T-helper 2 cell treated with Interferon-gamma antibody and Interleukin-4, amounts not matched to agents 5 μg/mL and 100 μg/mL, for 36 hours (primary cell): ENCODE measurements around the gene FBXO11.
"Not testable (repeated sequence)": the region's sequence is repeated elsewhere in the genome, so short reads cannot be mapped to it uniquely, and the experiment has no call there.

Experiments used
- DNase-seq: peaks from one replicate; pipeline ENCODE4 v3.0.0; 2021; ENCODE audit warnings: low spot score
- H3K27ac Mint-ChIP-seq: one replicate; pipeline ENCODE4 v1.8.0; 2021; ENCODE audit warnings: mild to moderate bottlenecking, mixed read lengths
- H3K27me3 Mint-ChIP-seq: one replicate; pipeline ENCODE4 v1.8.0; 2021; ENCODE audit warnings: low read depth, mixed read lengths
- H3K36me3 Mint-ChIP-seq: one replicate; pipeline ENCODE4 v1.8.0; 2021; ENCODE audit warnings: low read depth, mixed read lengths
- H3K4me1 Mint-ChIP-seq: one replicate; pipeline ENCODE4 v1.8.0; 2021; ENCODE audit warnings: low read depth, mixed read lengths
- H3K4me3 Mint-ChIP-seq: one replicate; pipeline ENCODE4 v1.8.0; 2022; ENCODE audit warnings: mild to moderate bottlenecking, moderate library complexity, mixed read lengths
- H3K9me3 Mint-ChIP-seq: one replicate; pipeline ENCODE4 v1.8.0; 2021; ENCODE audit warnings: mixed read lengths

Gene FBXO11

DNA sequence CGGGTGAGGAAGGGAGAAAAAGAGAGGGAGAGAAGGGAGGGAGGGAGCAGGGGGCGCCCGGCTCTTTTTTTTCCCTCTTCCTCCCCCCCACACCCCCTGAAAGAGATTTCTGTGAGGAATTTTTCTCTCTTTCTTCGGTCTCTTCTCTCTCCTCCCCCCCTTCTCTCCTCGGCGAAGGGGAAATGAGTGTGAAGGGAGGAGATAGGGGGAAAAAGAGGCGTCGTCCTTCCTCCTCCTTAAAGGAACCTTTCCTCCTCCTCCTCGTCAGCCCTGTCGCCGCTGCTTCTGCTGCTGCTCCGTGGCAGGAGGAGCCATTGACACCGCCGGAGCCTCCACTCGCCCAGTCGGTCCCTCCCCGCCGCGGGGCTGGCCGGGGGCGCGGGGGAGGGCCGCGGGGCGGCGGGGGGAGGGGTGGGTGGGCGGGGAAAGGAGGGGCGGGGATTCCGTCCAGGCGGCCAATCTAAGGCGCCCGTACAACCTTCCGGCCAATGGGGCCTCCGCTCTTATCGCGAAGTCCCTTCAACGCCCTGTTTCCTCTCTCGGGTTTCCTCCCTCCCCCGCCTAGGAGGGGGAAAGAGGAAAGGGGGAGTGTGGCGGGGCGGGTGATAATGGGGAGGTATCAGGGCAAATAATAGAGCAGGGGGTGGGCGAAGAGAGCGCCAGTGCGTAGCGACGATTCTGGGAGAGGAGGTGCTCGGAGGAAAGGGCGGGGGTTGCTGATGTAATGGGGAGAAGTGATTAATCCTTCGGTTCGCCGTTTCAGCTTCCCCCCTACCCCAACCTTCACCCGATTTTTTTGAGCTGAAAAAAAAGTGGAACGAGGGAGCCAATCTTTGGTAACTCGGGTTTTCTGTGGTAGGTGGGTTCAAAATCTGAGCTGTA lies at the start of gene FBXO11:
FBXO11 (minus strand) TSS at position 342 of the 882 bp plus-strand sequence. CDS start 778 bp downstream, outside the sequence.
- H3K9me3 Mint-ChIP-seq = no peaks in the 10 kb centered on the region
- DNase-seq = peak; percentile 95
- H3K36me3 Mint-ChIP-seq = peaks cover 9% of the 10 kb centered on the region
- peak within 1 kb of the TSS; percentile 72 for H3K4me3 Mint-ChIP-seq
- H3K4me1 Mint-ChIP-seq = peaks cover 32% of the 10 kb centered on the region
- H3K27me3 Mint-ChIP-seq = no peaks in the 10 kb centered on the region
- H3K27ac Mint-ChIP-seq = peak within 1 kb of the TSS; percentile 95

DNA sequence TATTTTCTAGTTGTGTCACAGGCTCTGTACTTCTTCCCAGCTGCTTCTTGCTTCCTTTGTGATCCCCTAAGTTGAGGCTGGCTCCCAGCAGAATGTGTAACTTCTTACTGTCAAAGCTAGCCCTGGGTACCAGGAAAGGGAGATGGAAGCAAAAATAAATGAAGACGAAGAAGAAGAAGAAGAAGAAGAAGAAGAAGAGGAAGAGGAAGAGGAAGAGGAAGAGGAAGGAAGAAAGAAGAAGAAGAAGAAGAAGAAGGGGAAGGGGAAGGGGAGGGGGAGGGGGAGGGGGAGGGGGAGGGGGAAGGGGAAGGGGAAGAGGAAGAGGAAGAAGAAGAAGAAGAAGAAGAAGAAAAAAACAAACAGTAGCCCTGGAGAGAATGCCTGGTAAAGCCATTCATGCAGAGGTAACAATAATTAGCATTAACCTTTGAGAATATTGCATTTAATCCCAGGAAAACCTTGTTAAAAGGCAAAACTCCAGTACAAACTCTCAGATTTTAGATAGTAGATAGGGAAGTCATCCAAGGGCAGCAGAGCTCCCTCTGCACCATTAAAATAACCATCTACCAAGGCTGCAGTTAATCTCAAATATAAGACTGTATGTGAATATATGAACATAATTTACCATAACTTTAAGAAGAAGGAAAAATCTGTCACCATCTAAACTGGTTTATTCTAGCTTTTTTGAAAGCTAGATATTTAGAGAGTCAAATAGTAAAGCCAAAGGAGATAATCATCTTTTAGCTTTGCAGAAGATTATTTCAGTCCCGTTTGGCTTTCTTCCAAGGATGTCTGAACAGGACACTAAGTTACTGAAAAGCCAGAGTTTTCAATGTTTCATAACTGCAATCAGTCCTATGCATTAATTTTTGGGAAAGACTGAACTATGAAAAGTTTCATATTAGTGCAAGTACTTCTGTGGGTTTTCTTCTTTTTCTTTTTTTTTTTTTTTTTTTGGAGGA lies 44.3 kb upstream of the FBXO11 start:
- Mint-ChIP-seq H3K27me3 (peaks cover 4% of the 10 kb centered on the region), H3K27ac (no peak overlapping the region)
- no peak for DNase-seq

DNA sequence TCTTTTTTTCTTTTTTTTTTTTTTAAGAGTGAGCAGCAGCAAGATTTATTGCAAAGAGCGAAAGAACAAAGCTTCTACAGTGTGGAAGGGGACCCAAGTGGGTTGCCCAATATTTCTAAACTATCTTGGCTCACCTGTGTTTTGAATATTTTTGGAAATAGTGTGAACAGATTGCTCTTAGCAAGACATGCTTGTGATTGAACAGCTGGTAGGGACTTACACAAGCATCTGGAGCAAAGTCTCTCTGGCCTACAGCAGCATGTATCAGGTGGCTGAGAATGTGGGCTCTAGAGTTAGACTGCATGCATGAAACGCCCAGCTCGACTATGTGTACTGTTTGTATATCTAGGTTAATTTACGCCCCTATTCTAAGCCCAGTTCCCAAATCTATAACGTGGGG lies 40.3 kb upstream of the FBXO11 start:
- H3K9me3 Mint-ChIP-seq = no peaks in the 10 kb centered on the region
- peaks cover 7% of the 10 kb centered on the region for H3K27me3 Mint-ChIP-seq
- no peak overlapping the region for H3K4me3 Mint-ChIP-seq
- no peaks in the 10 kb centered on the region for H3K4me1 Mint-ChIP-seq
- no peak for DNase-seq
- H3K36me3 Mint-ChIP-seq = no peaks in the 10 kb centered on the region
- H3K27ac Mint-ChIP-seq = no peak overlapping the region

More for the DNA sequence above, 44.3 kb upstream of the FBXO11 start:
- Mint-ChIP-seq H3K4me1 (no peaks in the 10 kb centered on the region), H3K4me3 (no peak overlapping the region), H3K9me3 (no peaks in the 10 kb centered on the region), H3K36me3 (no peaks in the 10 kb centered on the region)

DNA sequence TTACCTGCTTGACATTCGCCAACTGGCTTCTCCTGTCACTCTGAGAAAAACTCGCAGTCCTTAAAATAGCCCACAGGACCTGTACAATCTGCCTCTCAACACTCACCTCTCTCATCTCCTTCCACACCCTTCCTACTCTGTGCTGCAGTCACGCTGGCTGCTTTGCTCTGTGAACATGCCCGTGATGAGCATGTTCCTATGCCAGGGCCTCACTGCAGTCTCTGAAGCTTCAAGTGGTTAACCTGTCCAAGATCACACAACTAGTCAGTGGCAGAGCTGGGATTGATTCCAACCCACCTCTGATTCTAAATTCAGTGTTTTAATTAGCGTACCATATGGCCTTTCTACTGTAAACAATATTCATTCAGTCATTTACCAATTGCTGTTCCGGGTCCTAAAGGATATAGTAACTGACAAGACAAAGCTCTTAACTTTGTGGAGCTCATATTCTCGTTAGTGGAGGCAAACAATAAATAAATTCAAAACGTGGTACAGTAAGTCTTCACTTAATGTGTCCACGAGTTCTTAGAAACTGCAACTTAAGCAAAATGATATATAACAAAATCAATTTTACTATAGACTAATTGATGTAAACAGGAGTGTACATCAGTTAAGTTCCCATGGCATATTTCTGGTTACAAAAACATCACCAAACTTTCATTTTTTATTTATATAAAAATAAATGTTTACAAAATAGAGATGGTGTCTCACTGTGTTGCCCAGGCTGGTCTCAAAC lies 38.9 kb upstream of the FBXO11 start:
- no peaks in the 10 kb centered on the region for H3K36me3 Mint-ChIP-seq
- H3K4me1 Mint-ChIP-seq = no peaks in the 10 kb centered on the region
- H3K4me3 Mint-ChIP-seq = no peak overlapping the region
- no peak overlapping the region for H3K27ac Mint-ChIP-seq
- H3K9me3 Mint-ChIP-seq = no peaks in the 10 kb centered on the region
- no peak for DNase-seq
- peaks cover 11% of the 10 kb centered on the region for H3K27me3 Mint-ChIP-seq

DNA sequence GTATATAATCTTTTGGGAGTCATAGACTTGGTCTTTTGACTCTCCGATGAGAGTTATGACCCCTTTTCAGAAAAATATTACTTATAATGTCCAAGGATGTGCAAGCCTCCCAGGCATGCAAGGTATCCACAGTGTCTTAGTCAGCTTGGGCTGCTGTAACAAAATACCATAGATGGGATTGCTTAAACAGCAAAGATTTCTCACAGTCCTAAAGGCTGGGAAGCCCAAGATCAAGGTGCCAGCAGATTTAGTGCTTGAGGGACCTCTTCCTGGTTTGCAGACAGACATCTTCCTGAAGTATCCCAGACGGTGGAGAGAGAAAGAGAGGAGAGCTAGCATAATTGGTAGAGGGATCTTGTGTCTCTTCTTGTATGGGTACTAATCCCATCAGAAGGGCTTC lies 35.6 kb upstream of the FBXO11 start:
- Mint-ChIP-seq H3K36me3 (no peaks in the 10 kb centered on the region), H3K9me3 (no peaks in the 10 kb centered on the region), H3K4me3 (no peak overlapping the region), H3K27ac (no peak overlapping the region), H3K27me3 (peaks cover 19% of the 10 kb centered on the region), H3K4me1 (no peaks in the 10 kb centered on the region)
- DNase-seq = no peak

DNA sequence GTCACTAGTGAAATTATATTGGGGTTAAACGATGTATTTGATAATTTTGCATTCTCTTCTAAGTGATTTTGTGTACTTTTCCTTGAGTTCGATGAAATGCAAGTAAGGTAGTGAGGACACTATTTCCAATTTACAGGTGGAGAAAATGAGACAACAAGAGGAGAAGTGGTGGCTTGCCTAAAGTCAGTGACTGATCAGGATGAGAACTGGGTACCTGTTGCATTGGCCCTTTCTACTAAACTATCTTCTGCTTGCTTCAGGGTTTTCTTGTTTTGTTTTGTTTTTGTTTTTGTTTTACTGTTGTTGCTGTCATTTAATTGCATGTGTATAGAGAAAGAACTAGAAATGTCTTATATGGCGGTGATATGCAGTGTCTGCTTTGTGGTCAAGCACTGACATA lies 31.4 kb upstream of the FBXO11 start:
- Mint-ChIP-seq H3K36me3 (no peaks in the 10 kb centered on the region), H3K4me1 (no peaks in the 10 kb centered on the region), H3K4me3 (no peak overlapping the region), H3K9me3 (no peaks in the 10 kb centered on the region), H3K27me3 (peaks cover 17% of the 10 kb centered on the region), H3K27ac (no peak overlapping the region)
- no peak for DNase-seq

DNA sequence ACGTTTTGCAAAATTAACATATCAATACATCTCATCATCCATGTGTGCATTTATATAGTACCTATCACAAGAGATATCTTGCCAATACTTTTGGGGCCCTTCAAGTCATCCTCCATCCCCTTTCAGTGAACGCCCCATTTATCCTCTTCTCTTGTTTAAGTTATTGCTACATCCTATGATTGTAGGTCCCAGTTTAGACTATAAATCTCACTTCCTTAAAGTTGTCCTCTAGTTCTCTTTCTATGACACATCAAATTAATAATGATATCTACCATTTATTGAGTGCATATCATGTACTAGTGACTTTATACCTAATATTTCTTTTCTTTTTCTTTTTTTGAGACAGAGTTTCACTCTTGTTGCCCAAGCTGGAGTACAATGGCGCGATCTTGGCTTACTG lies 28.8 kb upstream of the FBXO11 start:
- H3K36me3 Mint-ChIP-seq = no peaks in the 10 kb centered on the region
- H3K27me3 Mint-ChIP-seq = peaks cover 12% of the 10 kb centered on the region
- DNase-seq = no peak
- H3K27ac Mint-ChIP-seq = no peak overlapping the region
- no peak overlapping the region for H3K4me3 Mint-ChIP-seq
- no peaks in the 10 kb centered on the region for H3K4me1 Mint-ChIP-seq
- H3K9me3 Mint-ChIP-seq = no peaks in the 10 kb centered on the region

DNA sequence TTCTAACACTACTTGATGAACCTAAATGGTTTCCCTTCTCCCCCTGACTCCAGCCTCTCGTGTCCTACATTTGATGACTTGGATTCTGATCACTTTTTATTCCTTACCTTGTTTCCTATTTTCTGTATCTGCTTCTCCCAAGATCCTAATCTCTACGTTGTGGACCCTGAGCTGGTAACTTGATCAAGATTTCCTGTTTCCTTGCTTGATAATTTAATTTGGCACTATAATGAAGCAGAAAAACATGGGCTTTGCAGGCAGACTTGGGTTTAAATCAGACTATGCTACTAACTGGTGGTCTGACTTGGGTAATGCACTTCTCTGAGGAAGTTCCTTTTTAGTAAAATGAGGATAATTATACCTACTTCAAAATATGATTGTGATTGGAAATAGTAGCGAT lies 11.7 kb upstream of the FBXO11 start:
- Mint-ChIP-seq H3K27me3 (no peaks in the 10 kb centered on the region), H3K4me3 (no peak overlapping the region), H3K4me1 (peaks cover 7% of the 10 kb centered on the region), H3K36me3 (no peaks in the 10 kb centered on the region), H3K27ac (no peak overlapping the region), H3K9me3 (no peaks in the 10 kb centered on the region)
- DNase-seq = no peak

DNA sequence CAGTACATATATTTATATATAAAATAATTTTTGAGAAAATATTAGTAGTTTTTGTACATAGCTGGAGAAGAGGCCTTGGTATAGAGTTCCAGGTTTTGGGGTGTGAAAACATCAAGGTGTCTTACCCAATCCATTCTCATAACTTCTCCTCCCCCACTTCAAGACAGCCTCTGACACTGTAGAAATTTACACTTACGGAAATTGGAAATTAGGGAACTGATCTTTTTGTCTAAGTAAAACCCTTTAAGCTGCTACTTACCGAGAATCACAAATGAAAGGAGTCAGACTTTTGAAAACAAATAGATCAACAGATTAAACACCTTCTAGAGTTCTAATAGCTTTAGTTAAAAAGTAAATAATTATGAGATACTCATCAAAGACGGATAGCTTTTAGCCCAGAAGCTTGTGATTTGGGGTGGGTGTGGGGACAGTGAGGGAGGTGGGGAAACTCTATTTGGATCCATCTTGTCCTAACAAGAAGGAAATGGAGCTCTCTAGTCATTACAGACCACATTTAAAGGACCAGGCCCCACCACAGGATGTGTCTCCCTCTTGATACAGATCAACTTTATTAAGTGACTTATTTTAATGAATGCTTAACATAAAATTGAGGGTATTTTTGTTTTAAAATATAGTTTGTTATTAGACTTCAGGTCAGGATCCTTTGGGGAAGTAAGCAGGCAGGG lies 11.1 kb upstream of the FBXO11 start:
- H3K9me3 Mint-ChIP-seq = peaks cover 2% of the 10 kb centered on the region
- H3K36me3 Mint-ChIP-seq = no peaks in the 10 kb centered on the region
- H3K4me1 Mint-ChIP-seq = peaks cover 7% of the 10 kb centered on the region
- no peaks in the 10 kb centered on the region for H3K27me3 Mint-ChIP-seq
- no peak overlapping the region for H3K4me3 Mint-ChIP-seq
- DNase-seq = no peak
- H3K27ac Mint-ChIP-seq = no peak overlapping the region

DNA sequence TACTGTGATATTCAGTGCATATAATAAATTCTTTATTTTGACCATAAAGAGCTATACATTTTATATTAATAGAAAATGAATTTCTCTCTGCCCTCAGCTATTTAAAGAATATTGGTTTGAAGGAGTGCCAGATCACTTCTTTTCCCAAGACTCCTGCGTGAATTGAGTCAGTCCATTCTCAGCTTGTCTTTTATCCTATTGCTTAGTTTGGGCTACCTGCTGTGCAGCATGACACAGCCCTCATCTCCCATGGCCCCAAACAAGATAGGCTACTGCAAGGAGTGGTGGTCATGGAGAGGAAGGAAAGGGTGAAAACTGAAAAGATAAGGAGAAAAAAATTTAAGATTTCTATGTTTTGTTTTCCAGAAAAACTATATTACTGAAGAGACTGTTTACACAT lies 10.1 kb upstream of the FBXO11 start:
- Mint-ChIP-seq H3K9me3 (peaks cover 5% of the 10 kb centered on the region), H3K4me1 (peaks cover 7% of the 10 kb centered on the region), H3K36me3 (no peaks in the 10 kb centered on the region), H3K4me3 (no peak overlapping the region), H3K27me3 (no peaks in the 10 kb centered on the region), H3K27ac (no peak overlapping the region)
- no peak for DNase-seq

DNA sequence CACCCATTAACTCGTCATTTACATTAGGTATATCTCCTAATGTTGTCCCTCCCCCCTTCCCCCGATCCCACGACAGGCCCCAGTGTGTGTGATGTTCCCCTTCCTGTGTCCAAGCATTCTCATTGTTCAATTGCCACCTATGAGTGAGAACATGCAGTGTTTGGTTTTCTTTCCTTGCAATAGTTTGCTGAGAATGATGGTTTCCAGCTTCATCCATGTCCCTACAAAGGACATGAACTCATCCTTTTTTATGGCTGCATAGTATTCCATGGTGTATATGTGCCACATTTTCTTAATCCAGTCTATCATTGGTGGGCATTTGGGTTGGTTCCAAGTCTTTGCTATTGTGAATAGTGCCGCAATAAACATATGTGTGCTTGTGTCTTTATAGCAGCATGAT lies 4.4 kb upstream of the FBXO11 start:
- H3K27ac Mint-ChIP-seq, H3K27me3 Mint-ChIP-seq, H3K4me3 Mint-ChIP-seq, H3K9me3 Mint-ChIP-seq, H3K4me1 Mint-ChIP-seq, DNase-seq, H3K36me3 Mint-ChIP-seq: not testable (repeated sequence)

DNA sequence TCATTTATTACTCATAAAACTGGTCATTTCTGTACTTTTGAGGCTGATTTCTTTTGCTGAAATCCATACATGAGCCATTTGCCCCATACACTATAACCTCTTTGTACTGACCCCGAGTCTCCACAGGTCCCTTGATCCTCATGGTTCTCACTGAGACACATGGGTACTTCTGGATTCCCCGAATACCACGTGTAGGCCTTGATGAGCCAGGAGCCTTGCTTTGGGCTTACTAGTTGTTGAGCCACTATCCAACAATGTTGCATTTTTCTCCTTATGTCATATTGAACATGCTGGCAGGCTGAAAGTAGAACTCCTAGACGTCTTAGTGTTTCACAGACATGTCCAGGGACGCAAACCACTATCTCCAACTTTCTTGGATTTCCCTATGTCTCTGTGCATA lies 2.4 kb upstream of the FBXO11 start:
- no peak for DNase-seq
- Mint-ChIP-seq H3K27me3 (no peaks in the 10 kb centered on the region), H3K27ac (no peak overlapping the region), H3K9me3 (peaks cover 5% of the 10 kb centered on the region), H3K4me3 (no peak overlapping the region), H3K4me1 (peaks cover 13% of the 10 kb centered on the region), H3K36me3 (peaks cover 5% of the 10 kb centered on the region)

DNA sequence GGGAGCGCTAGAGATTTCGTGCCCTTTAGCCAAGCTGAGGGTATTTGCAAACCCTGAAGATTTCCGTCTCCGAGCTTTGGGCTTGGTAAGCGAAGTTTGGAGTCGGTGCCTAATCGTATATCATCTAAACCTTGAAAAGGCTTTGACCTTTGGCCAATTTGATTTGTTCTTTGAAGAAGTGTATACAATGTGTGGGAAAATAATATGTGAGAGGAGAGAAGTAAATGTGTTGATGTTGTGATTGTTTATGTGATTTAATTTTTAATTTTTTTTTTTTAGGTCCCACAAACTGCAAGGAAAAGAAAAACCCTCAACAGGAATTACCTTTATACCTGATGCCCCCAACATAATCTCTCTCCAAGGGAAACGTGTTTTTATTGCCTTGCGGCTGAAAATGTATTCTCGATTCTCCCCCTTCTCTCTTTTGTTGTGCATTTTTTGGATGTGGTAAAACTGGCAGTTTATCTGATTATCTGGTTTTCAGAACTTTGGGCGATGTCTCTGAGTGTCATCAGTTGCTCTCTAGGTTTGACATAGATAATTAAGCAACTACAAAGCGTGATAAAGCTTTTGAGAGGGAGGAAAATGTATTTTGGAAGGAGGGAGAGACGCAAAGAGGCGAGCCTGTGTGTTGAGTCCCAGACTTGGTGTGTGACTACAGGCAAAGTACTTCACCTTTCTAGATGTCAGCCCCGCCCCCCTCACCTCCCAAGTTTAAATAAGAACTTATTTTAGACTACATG lies 912 bp upstream of the FBXO11 start:
- H3K36me3 Mint-ChIP-seq = peaks cover 9% of the 10 kb centered on the region
- DNase-seq = peak; percentile 48
- peaks cover 2% of the 10 kb centered on the region for H3K9me3 Mint-ChIP-seq
- H3K4me3 Mint-ChIP-seq = peak overlapping the region; percentile 72
- no peaks in the 10 kb centered on the region for H3K27me3 Mint-ChIP-seq
- H3K4me1 Mint-ChIP-seq = peaks cover 27% of the 10 kb centered on the region
- H3K27ac Mint-ChIP-seq = peak overlapping the region; percentile 92
